GM19467 (cell line): ENCODE results near the gene TP53BP1.

ENCODE experiments used
- ATAC-seq: cut with Tn5 transposase; IDR thresholded peaks from one replicate; pipeline ENCODE4 v1.9.1; 2021; ENCODE audit warnings: mild to moderate bottlenecking, moderate library complexity; ENCODE audit not compliant: unreplicated experiment

The TP53BP1 gene

GRCh38 chr15:43488790-43489189 lies 4.2 kb downstream of the TP53BP1 start:
- ATAC-seq = no peak

- ATAC-seq = no peak
Observed at GRCh38 chr15:43487271-43487895, 5.6 kb downstream of the TP53BP1 start.

- no peak for ATAC-seq
Observed at GRCh38 chr15:43484455-43484854, 8.5 kb downstream of the TP53BP1 start.

GRCh38 chr15:43483297-43484128 lies 9.4 kb downstream of the TP53BP1 start:
- no peak for ATAC-seq

GRCh38 chr15:43473885-43474284 lies 19.1 kb downstream of the TP53BP1 start:
- no peak for ATAC-seq

GRCh38 chr15:43471975-43472374 lies 21.0 kb downstream of the TP53BP1 start:
- ATAC-seq = no peak

- ATAC-seq = no peak
Observed at GRCh38 chr15:43469867-43470266, 23.1 kb downstream of the TP53BP1 start.

GRCh38 chr15:43465100-43465499 lies 27.9 kb downstream of the TP53BP1 start:
- ATAC-seq = no peak

- no peak for ATAC-seq
Observed at GRCh38 chr15:43463998-43464397, 29.0 kb downstream of the TP53BP1 start.

- no peak for ATAC-seq
Observed at GRCh38 chr15:43463507-43463906, 29.4 kb downstream of the TP53BP1 start.

GRCh38 chr15:43449981-43450380 lies 43.0 kb downstream of the TP53BP1 start:
- no peak for ATAC-seq

GRCh38 chr15:43446344-43446743 lies 46.6 kb downstream of the TP53BP1 start:
- ATAC-seq = no peak

GRCh38 chr15:43441316-43441715 lies 51.6 kb downstream of the TP53BP1 start:
- ATAC-seq = no peak

- no peak for ATAC-seq
Observed at GRCh38 chr15:43440721-43441281, 52.2 kb downstream of the TP53BP1 start.

GRCh38 chr15:43439268-43439667 lies 53.7 kb downstream of the TP53BP1 start:
- ATAC-seq = no peak

- no peak for ATAC-seq
Observed at GRCh38 chr15:43436395-43436794, 56.6 kb downstream of the TP53BP1 start.

GRCh38 chr15:43434446-43434845 lies 58.5 kb downstream of the TP53BP1 start:
- ATAC-seq = no peak

- no peak for ATAC-seq
Observed at GRCh38 chr15:43433661-43434303, 59.2 kb downstream of the TP53BP1 start.

- ATAC-seq = no peak
Observed at GRCh38 chr15:43433165-43433564, 59.8 kb downstream of the TP53BP1 start.

GRCh38 chr15:43429687-43430086 lies 63.3 kb downstream of the TP53BP1 start:
- ATAC-seq = no peak

GRCh38 chr15:43423793-43424192 lies 69.2 kb downstream of the TP53BP1 start:
- no peak for ATAC-seq

GRCh38 chr15:43420876-43421275 lies 72.1 kb downstream of the TP53BP1 start:
- no peak for ATAC-seq
